ENCODE data around the gene TMEM82.

Gene TMEM82

DNA sequence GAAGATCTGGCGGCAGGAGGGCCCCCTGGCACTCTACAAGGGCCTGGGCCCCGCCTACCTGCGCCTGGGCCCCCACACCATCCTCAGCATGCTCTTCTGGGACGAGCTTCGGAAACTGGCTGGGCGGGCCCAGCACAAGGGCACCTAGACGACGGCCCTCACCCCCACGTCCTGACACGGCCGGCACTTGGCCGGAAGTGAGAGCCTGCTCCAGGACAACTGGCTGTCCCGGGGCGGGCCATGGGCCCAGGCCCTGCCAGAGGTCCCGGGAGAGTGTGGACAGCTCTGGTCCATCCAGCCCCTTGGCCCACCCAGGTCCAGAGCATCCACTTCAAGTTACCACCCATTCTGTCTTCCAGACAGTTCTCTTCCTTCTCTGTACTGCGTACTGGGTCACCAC is 3.0 kb upstream of the TMEM82 start:
- TF ChIP-seq POLR2AphosphoS5 (IDR thresholded peaks at IDR 0.05; ENCODE audit: low read depth, low read length) (no peak), POLR2A (IDR thresholded peaks at IDR 0.05; ENCODE audit: low read depth, low read length) (no peak), TAF1 (IDR thresholded peaks at IDR 0.05; ENCODE audit: low read depth, low read length) (no peak), POU2F2 (IDR thresholded peaks at IDR 0.05; ENCODE audit: low read depth, low read length) (no peak), SPI1 (IDR thresholded peaks at IDR 0.05; ENCODE audit: low read depth, low read length) (no peak)
- FAIRE-seq = no peak
- DNase-seq (ENCODE audit: insufficient read length, low spot score) = no peak

DNA sequence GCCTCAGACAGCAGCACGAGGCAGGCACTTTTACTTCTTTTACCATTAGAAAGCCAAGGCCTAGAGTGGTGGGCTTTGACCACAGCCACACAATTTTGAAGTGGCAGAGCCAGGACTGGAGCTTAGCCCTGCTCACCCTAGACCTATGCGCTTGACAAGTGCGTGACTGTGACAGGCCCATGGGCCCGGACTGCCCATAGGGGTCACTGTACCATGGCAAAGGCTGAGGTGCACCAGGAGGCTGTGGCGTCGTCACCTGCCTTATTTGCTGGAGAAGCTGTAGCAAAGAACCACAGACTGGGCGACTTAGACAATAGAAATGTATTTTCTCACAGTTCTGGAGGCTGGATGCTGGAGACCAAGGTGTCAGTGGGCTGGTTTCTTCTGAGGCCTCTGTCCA is 2.6 kb upstream of the TMEM82 start:
- FAIRE-seq (no peak), DNase-seq (ENCODE audit: insufficient read length, low spot score) (no peak)
- TF ChIP-seq TAF1 (IDR thresholded peaks at IDR 0.05; ENCODE audit: low read depth, low read length) (no peak), POLR2A (IDR thresholded peaks at IDR 0.05; ENCODE audit: low read depth, low read length) (no peak)

GRCh38 chr1:15740924-15741850 is 1.1 kb upstream of the TMEM82 start:
- FAIRE-seq = peak; percentile 92
- peak; percentile 91 for DNase-seq (ENCODE audit: insufficient read length, low spot score)
- no peak for TF ChIP-seq SPI1 (IDR thresholded peaks at IDR 0.05; ENCODE audit: low read depth, low read length)
- TF ChIP-seq POLR2AphosphoS5 (IDR thresholded peaks at IDR 0.05; ENCODE audit: low read depth, low read length) = no peak
- TF ChIP-seq PAX5 (IDR thresholded peaks at IDR 0.05; ENCODE audit: insufficient read depth, low read length, severe bottlenecking) = peak; percentile 8
- no peak for TF ChIP-seq POU2F2 (IDR thresholded peaks at IDR 0.05; ENCODE audit: low read depth, low read length)

DNA sequence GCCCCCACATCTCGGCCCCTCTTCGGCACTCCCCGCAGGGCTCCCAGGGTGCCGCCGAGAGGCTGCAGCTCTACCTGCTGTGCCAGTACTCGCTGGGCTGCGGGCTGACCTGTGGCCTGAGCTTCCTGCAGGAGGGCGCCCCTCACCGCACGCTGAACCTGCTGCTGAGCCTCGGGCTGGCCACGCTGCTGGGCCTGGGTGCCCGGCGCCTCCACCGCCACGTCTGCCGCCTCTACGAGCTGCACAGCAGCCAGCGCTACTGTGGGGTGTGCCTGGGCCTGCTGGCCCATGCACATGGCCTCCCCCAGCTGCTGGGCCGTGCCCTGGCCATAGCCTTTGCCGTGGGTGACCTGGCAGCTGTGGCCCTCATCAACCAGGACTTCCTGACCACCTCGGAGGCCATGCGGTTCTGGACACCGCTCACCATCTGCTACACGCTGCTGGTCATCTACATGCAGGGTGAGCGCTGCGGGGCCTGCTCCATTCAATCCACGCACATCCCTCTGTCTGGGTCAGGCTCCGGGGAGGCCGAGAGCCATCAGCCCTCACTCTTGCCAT is 1.9 kb downstream of the TMEM82 start:
- DNase-seq (ENCODE audit: insufficient read length, low spot score) (no peak), FAIRE-seq (no peak)

GRCh38 chr1:15747378-15747777 is 5.1 kb downstream of the TMEM82 start:
- no peak for TF ChIP-seq SPI1 (IDR thresholded peaks at IDR 0.05; ENCODE audit: low read depth, low read length)
- TF ChIP-seq POU2F2 (IDR thresholded peaks at IDR 0.05; ENCODE audit: low read depth, low read length) = no peak
- no peak for TF ChIP-seq PAX5 (IDR thresholded peaks at IDR 0.05; ENCODE audit: insufficient read depth, low read length, severe bottlenecking)
- no peak for TF ChIP-seq TAF1 (IDR thresholded peaks at IDR 0.05; ENCODE audit: low read depth, low read length)
- no peak for TF ChIP-seq POLR2A (IDR thresholded peaks at IDR 0.05; ENCODE audit: low read depth, low read length)
- TF ChIP-seq POLR2AphosphoS5 (IDR thresholded peaks at IDR 0.05; ENCODE audit: low read depth, low read length) = no peak
- FAIRE-seq (no peak), DNase-seq (ENCODE audit: insufficient read length, low spot score) (no peak)

More for the DNA sequence above, 1.9 kb downstream of the TMEM82 start:
- TF ChIP-seq PAX5 (IDR thresholded peaks at IDR 0.05; ENCODE audit: insufficient read depth, low read length, severe bottlenecking) = no peak
- no peak for TF ChIP-seq POU2F2 (IDR thresholded peaks at IDR 0.05; ENCODE audit: low read depth, low read length)
- TF ChIP-seq POLR2AphosphoS5 (IDR thresholded peaks at IDR 0.05; ENCODE audit: low read depth, low read length) = no peak
- TF ChIP-seq POLR2A (IDR thresholded peaks at IDR 0.05; ENCODE audit: low read depth, low read length) = no peak
- TF ChIP-seq TAF1 (IDR thresholded peaks at IDR 0.05; ENCODE audit: low read depth, low read length) = no peak
- TF ChIP-seq SPI1 (IDR thresholded peaks at IDR 0.05; ENCODE audit: low read depth, low read length) = no peak

DNA sequence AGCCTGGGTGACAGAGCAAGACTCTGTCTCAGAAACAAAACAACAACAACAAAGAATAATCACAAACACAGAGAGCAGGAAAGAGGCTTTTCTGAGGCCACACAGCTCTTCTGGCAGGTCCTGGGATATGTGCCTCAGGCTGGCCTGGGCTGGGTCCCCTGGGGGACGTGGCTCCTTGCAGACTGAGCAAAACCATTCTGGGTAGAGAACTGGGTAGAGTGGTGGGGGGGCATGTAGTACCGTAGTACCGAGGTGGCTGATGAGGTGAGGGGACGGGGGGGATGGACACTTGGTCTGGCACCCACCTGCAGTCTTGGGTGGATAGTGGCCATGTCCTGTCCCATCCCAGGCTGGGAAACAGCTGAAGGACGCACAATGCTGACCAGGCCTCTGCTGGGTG is 6.0 kb downstream of the TMEM82 start:
- DNase-seq (ENCODE audit: insufficient read length, low spot score) = no peak
- FAIRE-seq = no peak
- no peak for TF ChIP-seq SPI1 (IDR thresholded peaks at IDR 0.05; ENCODE audit: low read depth, low read length)
- TF ChIP-seq POLR2A (IDR thresholded peaks at IDR 0.05; ENCODE audit: low read depth, low read length) = no peak
- TF ChIP-seq PAX5 (IDR thresholded peaks at IDR 0.05; ENCODE audit: insufficient read depth, low read length, severe bottlenecking) = no peak
- TF ChIP-seq POU2F2 (IDR thresholded peaks at IDR 0.05; ENCODE audit: low read depth, low read length) = no peak

GRCh38 chr1:15748690-15749398 is 6.5 kb downstream of the TMEM82 start:
- TF ChIP-seq POU2F2 (IDR thresholded peaks at IDR 0.05; ENCODE audit: low read depth, low read length) (no peak), POLR2A (IDR thresholded peaks at IDR 0.05; ENCODE audit: low read depth, low read length) (no peak), PAX5 (IDR thresholded peaks at IDR 0.05; ENCODE audit: insufficient read depth, low read length, severe bottlenecking) (no peak), POLR2AphosphoS5 (IDR thresholded peaks at IDR 0.05; ENCODE audit: low read depth, low read length) (no peak), TAF1 (IDR thresholded peaks at IDR 0.05; ENCODE audit: low read depth, low read length) (no peak), SPI1 (IDR thresholded peaks at IDR 0.05; ENCODE audit: low read depth, low read length) (no peak)
- DNase-seq (ENCODE audit: insufficient read length, low spot score) = no peak
- FAIRE-seq = no peak

DNA sequence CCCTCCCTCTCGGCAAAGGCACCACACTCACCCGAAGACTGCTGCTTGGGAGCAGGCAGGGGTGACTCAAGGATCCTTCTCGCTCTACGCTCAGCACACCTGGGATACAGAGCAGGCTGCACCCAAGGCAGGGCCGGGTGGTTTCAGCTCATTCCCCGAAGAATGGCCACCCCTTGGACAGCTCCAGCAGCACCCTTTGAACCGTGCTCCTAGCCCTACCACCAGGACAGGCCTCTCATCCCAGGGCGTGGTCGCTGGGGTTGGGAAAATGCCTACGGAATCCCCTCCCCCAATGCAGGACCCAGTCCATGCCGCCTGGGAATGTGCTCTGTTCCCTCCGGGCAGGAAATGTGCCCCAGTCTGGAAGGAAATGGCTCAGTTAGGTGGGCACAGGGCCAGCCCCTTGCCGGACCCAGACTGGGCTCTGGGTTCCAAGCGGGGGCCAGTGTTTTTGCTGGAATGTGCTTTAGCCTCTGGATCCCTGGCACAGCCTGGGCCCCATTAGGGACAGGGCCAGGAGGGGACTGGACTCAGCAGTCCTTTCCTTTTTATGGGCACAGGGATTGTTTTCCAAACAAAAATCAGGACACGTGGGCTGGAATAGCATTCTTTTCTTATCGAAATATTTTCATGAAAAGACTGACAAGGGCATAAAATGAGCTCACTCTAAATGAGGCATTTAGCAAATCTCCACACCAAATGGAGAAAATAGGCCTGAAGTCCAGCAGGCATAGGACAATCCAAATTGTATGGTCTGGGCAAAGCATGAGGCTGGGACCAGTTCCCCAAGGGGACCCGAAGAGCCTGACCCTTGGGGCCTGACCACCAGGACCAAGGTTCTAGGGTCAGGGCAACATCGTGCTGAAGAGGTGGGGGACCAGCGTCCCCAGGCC is 7.3 kb downstream of the TMEM82 start:
- DNase-seq (ENCODE audit: insufficient read length, low spot score) (no peak), FAIRE-seq (no peak)
- TF ChIP-seq POLR2A (IDR thresholded peaks at IDR 0.05; ENCODE audit: low read depth, low read length) (no peak), TAF1 (IDR thresholded peaks at IDR 0.05; ENCODE audit: low read depth, low read length) (no peak), POLR2AphosphoS5 (IDR thresholded peaks at IDR 0.05; ENCODE audit: low read depth, low read length) (no peak), POU2F2 (IDR thresholded peaks at IDR 0.05; ENCODE audit: low read depth, low read length) (no peak), SPI1 (IDR thresholded peaks at IDR 0.05; ENCODE audit: low read depth, low read length) (no peak), PAX5 (IDR thresholded peaks at IDR 0.05; ENCODE audit: insufficient read depth, low read length, severe bottlenecking) (no peak)

DNA sequence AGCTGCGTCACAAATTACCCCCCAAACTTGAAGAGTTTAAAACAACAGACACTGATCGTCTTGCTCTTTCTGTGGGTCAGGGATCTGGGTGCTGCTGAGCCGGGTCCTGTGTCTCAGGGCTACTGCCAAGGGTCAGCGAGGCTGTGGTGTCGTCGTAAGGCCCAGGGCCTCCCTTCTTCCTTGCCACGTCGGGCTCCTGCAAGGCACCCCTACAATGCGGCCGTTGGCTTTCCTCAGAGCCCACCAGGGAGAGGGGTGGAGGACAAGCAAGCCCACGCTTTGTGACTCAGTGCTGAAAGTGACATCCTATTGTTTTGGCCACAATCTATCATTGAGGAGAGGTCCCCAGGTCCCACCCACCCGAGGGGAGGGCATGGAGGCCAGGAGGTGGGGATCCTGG is 8.6 kb downstream of the TMEM82 start:
- FAIRE-seq = no peak
- DNase-seq (ENCODE audit: insufficient read length, low spot score) = no peak
- no peak for TF ChIP-seq SPI1 (IDR thresholded peaks at IDR 0.05; ENCODE audit: low read depth, low read length)
- TF ChIP-seq POLR2A (IDR thresholded peaks at IDR 0.05; ENCODE audit: low read depth, low read length) = no peak
- no peak for TF ChIP-seq PAX5 (IDR thresholded peaks at IDR 0.05; ENCODE audit: insufficient read depth, low read length, severe bottlenecking)
- TF ChIP-seq TAF1 (IDR thresholded peaks at IDR 0.05; ENCODE audit: low read depth, low read length) = no peak
- TF ChIP-seq POU2F2 (IDR thresholded peaks at IDR 0.05; ENCODE audit: low read depth, low read length) = no peak
- TF ChIP-seq POLR2AphosphoS5 (IDR thresholded peaks at IDR 0.05; ENCODE audit: low read depth, low read length) = no peak
